HCT116 (cell line): ENCODE data around the gene OR4K17. TPM values are rescaled to one million over a fixed set of nuclear protein-coding genes. Genes with fewer than 3 reads are reported as not detected.

Experiments used
- ATAC-seq: fragments of 200-7000 bp; cut with Tn5 transposase; 2 replicates; pipeline ENCODE4 v1.9.1; 2020; ENCODE audit warnings: mild to moderate bottlenecking, moderate library complexity
- BruUV-seq: library from RNA; stranded (reverse); fragments of 400-500 nt; replicated peaks from 2 replicates; lab custom pipeline; 2021; lab: Mats Ljungman, UMichigan
- CTCF ChIA-PET: fragments of 300-600 bp; sonication (Branson Sonifier 250); formaldehyde crosslinking; loops from one replicate; lab custom pipeline; 2021; ENCODE audit warnings: antibody characterized with exemption; lab: Charles Lee
- POLR2A ChIA-PET: fragments of 300-600, 350-600 bp; sonication (Branson Sonifier 250); formaldehyde crosslinking; loops from one replicate; lab custom pipeline; 2021; ENCODE audit warnings: antibody characterized with exemption; lab: Charles Lee
- RAD21 ChIA-PET, 2 experiments: fragments of 300-600 bp; sonication (Branson Sonifier 250); formaldehyde crosslinking; loops; one replicate each; lab custom pipeline; 2023; ENCODE audit warnings: low total read pairs in 2 of 2; ENCODE audit not compliant: uncharacterized antibody in 2 of 2, unreplicated experiment in 2 of 2, low non-redundant PET in 1 of 2; lab: Charles Lee
- DNase-seq: peaks from one replicate; pipeline ENCODE4 v3.0.0-alpha.2; 2010; ENCODE audit warnings: low read depth, low spot score
- H2AFZ ChIP-seq: fragments of 200-600 bp; shearing (Covaris generic), sonication (generic); 2 replicates; pipeline ENCODE4 v1.6.1; 2017; ENCODE audit warnings: low read depth, mixed run types, mixed read lengths, antibody characterized with exemption, low read length; ENCODE audit not compliant: poor library complexity, severe bottlenecking
- H3K27ac ChIP-seq: 2 replicates; pipeline ENCODE4 v1.5.1; 2012; ENCODE audit warnings: low read depth, low read length
- H3K27me3 ChIP-seq: fragments of 200-600 bp; sonication (generic); 2 replicates; pipeline ENCODE4 v1.6.1; 2016; ENCODE audit warnings: mixed run types, low read length, mixed read lengths; ENCODE audit not compliant: insufficient read depth
- H3K36me3 ChIP-seq, 2 experiments: fragments of 200-500 bp in 1 of 2; fragments of 200-600 bp in 1 of 2; sonication (Bioruptor generic) in 1 of 2; sonication (generic) in 1 of 2; 2 replicates each; pipeline versions ENCODE4 v1.5.1 to v1.6.1; 2014 to 2016; ENCODE audit warnings: low read length in 2 of 2, inconsistent platforms in 1 of 2, mixed read lengths in 1 of 2, mixed run types in 1 of 2; ENCODE audit not compliant: insufficient read depth in 2 of 2, control insufficient read depth in 1 of 2
- H3K4me1 ChIP-seq, 2 experiments: fragments of 200-600 bp in 1 of 2; sonication (generic) in 1 of 2; 2 replicates each; pipeline versions ENCODE4 v1.5.1 to v1.6.1; 2012 to 2017; ENCODE audit warnings: low read length in 2 of 2, inconsistent platforms in 1 of 2, mild to moderate bottlenecking in 1 of 2, mixed read lengths in 1 of 2, mixed run types in 1 of 2, moderate library complexity in 1 of 2; ENCODE audit not compliant: insufficient read depth in 2 of 2, control insufficient read depth in 1 of 2
- H3K4me2 ChIP-seq: fragments of 200-600 bp; sonication (generic); 2 replicates; pipeline ENCODE4 v1.6.1; 2017; ENCODE audit warnings: mixed run types, low read length, mixed read lengths
- H3K4me3 ChIP-seq, 2 experiments: fragments of 200-600 bp in 1 of 2; sonication (generic) in 1 of 2; replicated peaks in 1 of 2; 2 replicates each; pipeline ENCODE4 v1.5.1; 2011 to 2016; ENCODE audit warnings: low read length in 2 of 2, control low read depth in 1 of 2, low read depth in 1 of 2, mild to moderate bottlenecking in 1 of 2, mixed read lengths in 1 of 2, mixed run types in 1 of 2
- H3K79me2 ChIP-seq: fragments of 200-600 bp; sonication (generic); 2 replicates; pipeline ENCODE4 v1.6.1; 2017; ENCODE audit warnings: mild to moderate bottlenecking, mixed run types, low read length, moderate library complexity, mixed read lengths; ENCODE audit not compliant: insufficient read depth
- H3K9ac ChIP-seq: fragments of 200-600 bp; sonication (generic); 2 replicates; pipeline ENCODE4 v1.6.1; 2016; ENCODE audit warnings: low read length, mixed read lengths
- H3K9me2 ChIP-seq: fragments of 200-600 bp; sonication (generic), shearing (Covaris generic); 2 replicates; pipeline ENCODE4 v1.6.1; 2017; ENCODE audit warnings: mixed run types, mild to moderate bottlenecking, moderate library complexity; ENCODE audit not compliant: insufficient read depth
- H3K9me3 ChIP-seq, 2 experiments: fragments of 200-500 bp in 1 of 2; fragments of 200-600 bp in 1 of 2; sonication (Bioruptor generic) in 1 of 2; sonication (generic) in 1 of 2; 2 replicates each; pipeline ENCODE4 v1.6.1; 2014 to 2017; ENCODE audit warnings: low read length in 2 of 2, mixed read lengths in 2 of 2, inconsistent platforms in 1 of 2, low read depth in 1 of 2, mild to moderate bottlenecking in 1 of 2, mixed run types in 1 of 2, moderate library complexity in 1 of 2; ENCODE audit not compliant: control insufficient read depth in 1 of 2, insufficient read depth in 1 of 2
- H4K20me1 ChIP-seq: fragments of 200-600 bp; sonication (generic), shearing (Covaris generic); 2 replicates; pipeline ENCODE4 v1.6.1; 2017; ENCODE audit warnings: mixed run types, mild to moderate bottlenecking, moderate library complexity; ENCODE audit not compliant: insufficient read depth
- ATF3 ChIP-seq: IDR thresholded peaks from 2 replicates; pipeline ENCODE4 v1.6.1; 2012
- CBX3 ChIP-seq: IDR thresholded peaks from 2 replicates; pipeline ENCODE4 v1.6.1; 2012; ENCODE audit warnings: low read depth
- CEBPB ChIP-seq: IDR thresholded peaks from 2 replicates; pipeline ENCODE4 v1.6.1; 2012; ENCODE audit warnings: low read depth
- EGR1 ChIP-seq: IDR thresholded peaks from 2 replicates; pipeline ENCODE4 v1.6.1; 2012; ENCODE audit warnings: low read depth
- ELF1 ChIP-seq: IDR thresholded peaks from 2 replicates; pipeline ENCODE4 v1.6.1; 2012; ENCODE audit warnings: low read depth, borderline replicate concordance
- EZH2 ChIP-seq: fragments of 200-600 bp; sonication (generic); IDR thresholded peaks from 2 replicates; pipeline ENCODE4 v1.6.1; 2017; ENCODE audit warnings: antibody characterized with exemption, mixed run types
- EZH2phosphoT487 ChIP-seq: fragments of 200-600 bp; IDR thresholded peaks from 2 replicates; pipeline ENCODE4 v1.6.1; 2018; ENCODE audit warnings: antibody characterized with exemption, borderline replicate concordance
- FOSL1 ChIP-seq: IDR thresholded peaks from 2 replicates; pipeline ENCODE4 v1.6.1; 2012; ENCODE audit warnings: low read depth
- JUND ChIP-seq: IDR thresholded peaks from 2 replicates; pipeline ENCODE4 v1.6.1; 2012
- SIN3A ChIP-seq: IDR thresholded peaks from 2 replicates; pipeline ENCODE4 v1.6.1; 2012; ENCODE audit warnings: low read depth
- SP1 ChIP-seq: IDR thresholded peaks from 2 replicates; pipeline ENCODE4 v1.6.1; 2012; ENCODE audit warnings: low read depth
- TCF7L2 ChIP-seq: IDR thresholded peaks from 2 replicates; pipeline ENCODE4 v1.7.0; 2011; ENCODE audit warnings: borderline replicate concordance, inconsistent platforms; ENCODE audit not compliant: insufficient read depth, insufficient read length; ENCODE audit errors: extremely low read depth
- YY1 ChIP-seq: IDR thresholded peaks from 2 replicates; pipeline ENCODE4 v1.6.1; 2011; ENCODE audit warnings: low read length, low read depth, moderate library complexity, mild to moderate bottlenecking; ENCODE audit not compliant: insufficient replicate concordance; ENCODE audit errors: extremely low read depth
- ZBTB33 ChIP-seq: IDR thresholded peaks from 2 replicates; pipeline ENCODE4 v1.6.1; 2011; ENCODE audit warnings: mild to moderate bottlenecking, low read length, moderate library complexity; ENCODE audit not compliant: insufficient replicate concordance; ENCODE audit errors: extremely low read depth
- ZFX ChIP-seq: fragments of 450-650 bp; IDR thresholded peaks from 2 replicates; pipeline ENCODE4 v1.6.1; 2017
- ZNF274 ChIP-seq: fragments of 200-500 bp; sonication (Bioruptor generic); IDR thresholded peaks from 2 replicates; pipeline ENCODE4 v1.6.1; 2014; ENCODE audit warnings: mild to moderate bottlenecking, low read depth, low read length, inconsistent platforms
- intact Hi-C: fragments of 100-400 bp; cut with micrococcal nuclease; formaldehyde crosslinking; loops from 2 replicates; pipeline ENCODE4 v1.10.0; 2022
- total RNA-seq: library from RNA; stranded (reverse); gene quantifications from one replicate; pipeline ENCODE4 v1.2.1, GENCODE V29; 2021; ENCODE audit not compliant: unreplicated experiment
- TF ChIP-seq, protein P1 (sequence below): IDR thresholded peaks from 2 replicates; pipeline ENCODE4 v1.6.1; 2012; ENCODE audit warnings: low read depth
- TF ChIP-seq, protein P2 (sequence below): IDR thresholded peaks from 2 replicates; pipeline ENCODE4 v1.6.1; 2012

The OR4K17 gene
- total RNA-seq, 1 experiment from 2014 or later: not detected

GRCh38 chr14:20138520-20138919, 28.0 kb downstream of the OR4K17 start, which contains the start of gene OR4N5:
Gene OR4N5 (plus strand): TSS chr14:20138820. CDS start chr14:20143736, 4,916 bp downstream.
- RAD21 ChIA-PET: no interaction called here
- intact Hi-C loops: no loop called here
- H3K79me2 ChIP-seq: no peaks in the 10 kb centered on the region

More at GRCh38 chr14:20138520-20138919, 28.0 kb downstream of the OR4K17 start, which contains the start of gene OR4N5:
- DNase-seq (no peak), ATAC-seq (no peak)
- H3K4me3 ChIP-seq: no peak within 1 kb of the TSS
- POLR2A ChIA-PET: no interaction called here
- H3K27me3 ChIP-seq: no peaks in the 10 kb centered on the region
- H3K27ac ChIP-seq: no peak within 1 kb of the TSS
- H3K9me3 ChIP-seq: no peaks in the 10 kb centered on the region
- CTCF ChIA-PET: no interaction called here
- no peak within 1 kb of the TSS for H3K9ac ChIP-seq
- H3K4me1 ChIP-seq: no peaks in the 10 kb centered on the region
- H2AFZ ChIP-seq: no peak within 1 kb of the TSS
- no TSS peak for BruUV-seq
- H3K36me3 ChIP-seq: no peaks in the 10 kb centered on the region
- H3K4me2 ChIP-seq: no peak within 1 kb of the TSS
- no peaks in the 10 kb centered on the region for H4K20me1 ChIP-seq
- no peaks in the 10 kb centered on the region for H3K9me2 ChIP-seq
- TF ChIP-seq, protein P1, sequence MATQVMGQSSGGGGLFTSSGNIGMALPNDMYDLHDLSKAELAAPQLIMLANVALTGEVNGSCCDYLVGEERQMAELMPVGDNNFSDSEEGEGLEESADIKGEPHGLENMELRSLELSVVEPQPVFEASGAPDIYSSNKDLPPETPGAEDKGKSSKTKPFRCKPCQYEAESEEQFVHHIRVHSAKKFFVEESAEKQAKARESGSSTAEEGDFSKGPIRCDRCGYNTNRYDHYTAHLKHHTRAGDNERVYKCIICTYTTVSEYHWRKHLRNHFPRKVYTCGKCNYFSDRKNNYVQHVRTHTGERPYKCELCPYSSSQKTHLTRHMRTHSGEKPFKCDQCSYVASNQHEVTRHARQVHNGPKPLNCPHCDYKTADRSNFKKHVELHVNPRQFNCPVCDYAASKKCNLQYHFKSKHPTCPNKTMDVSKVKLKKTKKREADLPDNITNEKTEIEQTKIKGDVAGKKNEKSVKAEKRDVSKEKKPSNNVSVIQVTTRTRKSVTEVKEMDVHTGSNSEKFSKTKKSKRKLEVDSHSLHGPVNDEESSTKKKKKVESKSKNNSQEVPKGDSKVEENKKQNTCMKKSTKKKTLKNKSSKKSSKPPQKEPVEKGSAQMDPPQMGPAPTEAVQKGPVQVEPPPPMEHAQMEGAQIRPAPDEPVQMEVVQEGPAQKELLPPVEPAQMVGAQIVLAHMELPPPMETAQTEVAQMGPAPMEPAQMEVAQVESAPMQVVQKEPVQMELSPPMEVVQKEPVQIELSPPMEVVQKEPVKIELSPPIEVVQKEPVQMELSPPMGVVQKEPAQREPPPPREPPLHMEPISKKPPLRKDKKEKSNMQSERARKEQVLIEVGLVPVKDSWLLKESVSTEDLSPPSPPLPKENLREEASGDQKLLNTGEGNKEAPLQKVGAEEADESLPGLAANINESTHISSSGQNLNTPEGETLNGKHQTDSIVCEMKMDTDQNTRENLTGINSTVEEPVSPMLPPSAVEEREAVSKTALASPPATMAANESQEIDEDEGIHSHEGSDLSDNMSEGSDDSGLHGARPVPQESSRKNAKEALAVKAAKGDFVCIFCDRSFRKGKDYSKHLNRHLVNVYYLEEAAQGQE: no peak
- no peak for TF ChIP-seq FOSL1
- no peak for TF ChIP-seq ATF3
- TF ChIP-seq, protein P2, sequence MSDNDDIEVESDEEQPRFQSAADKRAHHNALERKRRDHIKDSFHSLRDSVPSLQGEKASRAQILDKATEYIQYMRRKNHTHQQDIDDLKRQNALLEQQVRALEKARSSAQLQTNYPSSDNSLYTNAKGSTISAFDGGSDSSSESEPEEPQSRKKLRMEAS: no peak
- no peak for TF ChIP-seq TCF7L2
- TF ChIP-seq ZBTB33: no peak
- TF ChIP-seq CEBPB: no peak
- no peak for TF ChIP-seq CBX3
- no peak for TF ChIP-seq YY1
- no peak for TF ChIP-seq ZFX
- TF ChIP-seq SP1: no peak
- no peak for TF ChIP-seq ZNF274
- no peak for TF ChIP-seq EGR1
- TF ChIP-seq EZH2phosphoT487: no peak
- no peak for TF ChIP-seq ELF1
- no peak for TF ChIP-seq JUND
- no peak for TF ChIP-seq EZH2
- TF ChIP-seq SIN3A: no peak
